Glutamatergic neuron (in vitro differentiated cells): ENCODE results near the gene SDF4. TPM values are rescaled to one million over a fixed set of nuclear protein-coding genes. Genes with fewer than 3 reads are reported as not detected.

Source experiments
- DNase-seq: peaks from one replicate; pipeline ENCODE4 v3.0.0; 2022
- H3K27ac Mint-ChIP-seq: one replicate; pipeline ENCODE4 v1.8.0; 2020; ENCODE audit warnings: mild to moderate bottlenecking, mixed read lengths, inconsistent platforms; ENCODE audit not compliant: unreplicated experiment
- H3K27me3 Mint-ChIP-seq: one replicate; pipeline ENCODE4 v1.8.0; 2020; ENCODE audit warnings: mild to moderate bottlenecking, moderate library complexity, mixed read lengths, inconsistent platforms; ENCODE audit not compliant: unreplicated experiment
- H3K36me3 Mint-ChIP-seq: one replicate; pipeline ENCODE4 v1.8.0; 2020; ENCODE audit warnings: mild to moderate bottlenecking, mixed read lengths, inconsistent platforms; ENCODE audit not compliant: unreplicated experiment
- H3K4me1 Mint-ChIP-seq: one replicate; pipeline ENCODE4 v1.8.0; 2020; ENCODE audit warnings: mild to moderate bottlenecking, low read depth, mixed read lengths, inconsistent platforms; ENCODE audit not compliant: unreplicated experiment
- H3K4me3 Mint-ChIP-seq: one replicate; pipeline ENCODE4 v1.8.0; 2020; ENCODE audit warnings: mild to moderate bottlenecking, mixed read lengths, inconsistent platforms; ENCODE audit not compliant: unreplicated experiment
- H3K9me3 Mint-ChIP-seq: one replicate; pipeline ENCODE4 v1.8.0; 2020; ENCODE audit warnings: mild to moderate bottlenecking, moderate library complexity, mixed read lengths, inconsistent platforms; ENCODE audit not compliant: unreplicated experiment
- total RNA-seq: library from RNA; stranded (reverse); fragmentation: NEBNext Ultra II Directional; extraction: Animal tissue kit (Norgen Biotek cat#: 25700); gene quantifications from one replicate; pipeline ENCODE4 v1.2.1, GENCODE V29; 2021; ENCODE audit not compliant: unreplicated experiment
- TF ChIP-seq, protein P1 (sequence below): fragments of 200-600 bp; sonication (generic); IDR thresholded peaks from one replicate; pipeline ENCODE4 v1.5.0; 2021; ENCODE audit not compliant: partially characterized antibody, unreplicated experiment

Gene SDF4
- total RNA-seq, 1 donor from 2014 or later: 89.2 TPM

- Mint-ChIP-seq H3K4me1 (peaks cover 4% of the 10 kb centered on the region), H3K36me3 (no peaks in the 10 kb centered on the region), H3K9me3 (peaks cover 16% of the 10 kb centered on the region), H3K27me3 (peaks cover 18% of the 10 kb centered on the region), H3K27ac (no peak overlapping the region), H3K4me3 (no peak overlapping the region)
- TF ChIP-seq, protein P1, sequence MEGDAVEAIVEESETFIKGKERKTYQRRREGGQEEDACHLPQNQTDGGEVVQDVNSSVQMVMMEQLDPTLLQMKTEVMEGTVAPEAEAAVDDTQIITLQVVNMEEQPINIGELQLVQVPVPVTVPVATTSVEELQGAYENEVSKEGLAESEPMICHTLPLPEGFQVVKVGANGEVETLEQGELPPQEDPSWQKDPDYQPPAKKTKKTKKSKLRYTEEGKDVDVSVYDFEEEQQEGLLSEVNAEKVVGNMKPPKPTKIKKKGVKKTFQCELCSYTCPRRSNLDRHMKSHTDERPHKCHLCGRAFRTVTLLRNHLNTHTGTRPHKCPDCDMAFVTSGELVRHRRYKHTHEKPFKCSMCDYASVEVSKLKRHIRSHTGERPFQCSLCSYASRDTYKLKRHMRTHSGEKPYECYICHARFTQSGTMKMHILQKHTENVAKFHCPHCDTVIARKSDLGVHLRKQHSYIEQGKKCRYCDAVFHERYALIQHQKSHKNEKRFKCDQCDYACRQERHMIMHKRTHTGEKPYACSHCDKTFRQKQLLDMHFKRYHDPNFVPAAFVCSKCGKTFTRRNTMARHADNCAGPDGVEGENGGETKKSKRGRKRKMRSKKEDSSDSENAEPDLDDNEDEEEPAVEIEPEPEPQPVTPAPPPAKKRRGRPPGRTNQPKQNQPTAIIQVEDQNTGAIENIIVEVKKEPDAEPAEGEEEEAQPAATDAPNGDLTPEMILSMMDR: no peak
- peak; percentile 20 for DNase-seq
Measured at GRCh38 chr1:1179983-1180861, 51.6 kb downstream of the SDF4 start.

GRCh38 chr1:1179346-1179982 lies 52.3 kb downstream of the SDF4 start:
- H3K4me1 Mint-ChIP-seq: peaks cover 4% of the 10 kb centered on the region
- H3K27me3 Mint-ChIP-seq: peaks cover 18% of the 10 kb centered on the region
- no peaks in the 10 kb centered on the region for H3K36me3 Mint-ChIP-seq
- H3K27ac Mint-ChIP-seq: no peak overlapping the region
- H3K9me3 Mint-ChIP-seq: peaks cover 18% of the 10 kb centered on the region
- peak; percentile 30 for DNase-seq
- TF ChIP-seq, protein P1: no peak
- no peak overlapping the region for H3K4me3 Mint-ChIP-seq

- no peak for DNase-seq
Measured at GRCh38 chr1:1178794-1179331, 52.9 kb downstream of the SDF4 start.

GRCh38 chr1:1177452-1178206 lies 54.2 kb downstream of the SDF4 start:
- H3K4me1 Mint-ChIP-seq: peaks cover 4% of the 10 kb centered on the region
- H3K4me3 Mint-ChIP-seq: no peak overlapping the region
- no peak for DNase-seq
- H3K9me3 Mint-ChIP-seq: peaks cover 25% of the 10 kb centered on the region
- H3K27me3 Mint-ChIP-seq: peaks cover 21% of the 10 kb centered on the region
- TF ChIP-seq, protein P1: no peak
- no peak overlapping the region for H3K27ac Mint-ChIP-seq
- H3K36me3 Mint-ChIP-seq: no peaks in the 10 kb centered on the region

More at GRCh38 chr1:1178794-1179331, 52.9 kb downstream of the SDF4 start:
- H3K4me1 Mint-ChIP-seq: peaks cover 4% of the 10 kb centered on the region
- no peaks in the 10 kb centered on the region for H3K36me3 Mint-ChIP-seq
- no peak overlapping the region for H3K4me3 Mint-ChIP-seq
- H3K27me3 Mint-ChIP-seq: peaks cover 21% of the 10 kb centered on the region
- H3K27ac Mint-ChIP-seq: no peak overlapping the region
- peaks cover 19% of the 10 kb centered on the region for H3K9me3 Mint-ChIP-seq
- TF ChIP-seq, protein P1: no peak
